Umbilical cord (tissue), 2 donors: ENCODE data around the gene KRTAP10-5. TPM values are rescaled to one million over a fixed set of nuclear protein-coding genes. Genes with fewer than 3 reads are reported as not detected.
"Not testable (repeated sequence)": the region's sequence is repeated elsewhere in the genome, so short reads cannot be mapped to it uniquely, and the experiment has no call there.

ENCODE experiments used
- DNase-seq: peaks from one replicate; pipeline ENCODE4 v3.0.0-alpha.2; 2015; ENCODE audit warnings: low spot score
- total RNA-seq: library from RNA; depleted of rRNA; stranded (reverse); fragments of >200 nt; gene quantifications from one replicate; pipeline ENCODE4 v1.2.3, GENCODE V29; 2014; ENCODE audit warnings: low replicate concordance; ENCODE audit not compliant: insufficient read depth

The KRTAP10-5 gene
- total RNA-seq, 1 donor from 2014 or later, result not detected

- not testable (repeated sequence) for DNase-seq
Observed at GRCh38 chr21:44550285-44550684, 30.1 kb downstream of the KRTAP10-5 start.

- DNase-seq, result no peak
Observed at GRCh38 chr21:44549525-44550211, 30.7 kb downstream of the KRTAP10-5 start.

- DNase-seq, result peak; percentile 20
Observed at GRCh38 chr21:44548922-44549321, 31.5 kb downstream of the KRTAP10-5 start.

GRCh38 chr21:44548381-44548780 lies 32.0 kb downstream of the KRTAP10-5 start:
- no peak for DNase-seq

- no peak for DNase-seq
Observed at GRCh38 chr21:44547656-44548331, 32.6 kb downstream of the KRTAP10-5 start.

- DNase-seq, result no peak
Observed at GRCh38 chr21:44544566-44544965, 35.8 kb downstream of the KRTAP10-5 start.

- no peak for DNase-seq
Observed at GRCh38 chr21:44542716-44543115, 37.7 kb downstream of the KRTAP10-5 start.

GRCh38 chr21:44540741-44541288 lies 39.6 kb downstream of the KRTAP10-5 start:
- no peak for DNase-seq

GRCh38 chr21:44539991-44540666 lies 40.3 kb downstream of the KRTAP10-5 start, which contains the start of gene KRTAP10-1:
Gene KRTAP10-1 (minus strand): TSS chr21:44540195. CDS start chr21:44540150, 45 bp downstream.
- DNase-seq, result no peak

GRCh38 chr21:44539046-44539445 lies 41.4 kb downstream of the KRTAP10-5 start:
- no peak for DNase-seq

- no peak for DNase-seq
Observed at GRCh38 chr21:44537930-44538911, 42.2 kb downstream of the KRTAP10-5 start.

- DNase-seq, result no peak
Observed at GRCh38 chr21:44535963-44536362, 44.4 kb downstream of the KRTAP10-5 start.

GRCh38 chr21:44534688-44535087 lies 45.7 kb downstream of the KRTAP10-5 start:
- no peak for DNase-seq

GRCh38 chr21:44533891-44534627 lies 46.3 kb downstream of the KRTAP10-5 start:
- no peak for DNase-seq

GRCh38 chr21:44533121-44533890 lies 47.1 kb downstream of the KRTAP10-5 start:
- no peak for DNase-seq

GRCh38 chr21:44532712-44533111 lies 47.7 kb downstream of the KRTAP10-5 start:
- no peak for DNase-seq

GRCh38 chr21:44531606-44532564 lies 48.5 kb downstream of the KRTAP10-5 start:
- no peak for DNase-seq

GRCh38 chr21:44530903-44531605 lies 49.4 kb downstream of the KRTAP10-5 start:
- DNase-seq, result no peak
